ENCODE results near the gene CHMP3. TPM values are rescaled to one million over a fixed set of nuclear protein-coding genes. Genes with fewer than 3 reads are reported as not detected.

Gene CHMP3
- polyA plus RNA-seq, 1 donor: 138 TPM

DNA sequence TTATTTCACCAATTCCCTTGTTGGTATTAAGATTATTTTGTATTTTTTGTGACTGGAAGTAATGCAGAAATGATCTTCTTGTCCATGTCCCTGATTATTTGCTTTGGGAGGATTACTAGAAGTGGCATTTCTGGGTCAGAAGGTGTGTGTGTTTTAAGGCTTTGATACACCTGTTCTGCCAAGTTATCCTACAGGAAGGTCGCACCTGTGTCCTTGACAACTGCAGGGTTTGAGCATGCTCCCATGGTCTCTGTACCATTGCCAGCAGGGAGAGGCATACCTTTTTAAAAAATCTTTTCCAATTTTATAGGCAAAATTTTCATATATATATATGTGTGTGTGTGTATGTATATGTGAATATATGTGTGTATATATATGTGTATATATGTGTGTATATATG, 92.4 kb downstream of the CHMP3 start:
- no peak for DNase-seq

GRCh38 chr2:86468162-86469033, 94.8 kb downstream of the CHMP3 start:
- no peak for DNase-seq

DNA sequence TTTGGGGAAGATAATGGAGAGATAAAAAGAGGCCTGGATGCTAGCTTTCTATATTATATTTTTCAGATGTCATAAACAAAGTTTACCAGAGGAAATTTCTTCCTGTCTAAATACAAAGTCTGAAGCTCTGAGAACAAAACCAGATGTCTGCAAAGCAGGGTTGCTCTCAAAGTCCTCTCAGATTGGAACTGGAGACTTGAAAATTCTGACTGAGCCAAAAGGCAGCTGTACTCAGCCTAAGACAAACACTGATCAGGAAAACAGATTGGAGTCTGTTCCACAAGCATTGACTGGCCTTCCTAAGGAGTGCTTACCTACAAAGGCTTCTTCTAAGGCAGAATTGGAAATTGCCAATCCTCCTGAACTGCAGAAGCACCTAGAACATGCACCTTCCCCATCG, 96.9 kb downstream of the CHMP3 start:
- no peak for DNase-seq

DNA sequence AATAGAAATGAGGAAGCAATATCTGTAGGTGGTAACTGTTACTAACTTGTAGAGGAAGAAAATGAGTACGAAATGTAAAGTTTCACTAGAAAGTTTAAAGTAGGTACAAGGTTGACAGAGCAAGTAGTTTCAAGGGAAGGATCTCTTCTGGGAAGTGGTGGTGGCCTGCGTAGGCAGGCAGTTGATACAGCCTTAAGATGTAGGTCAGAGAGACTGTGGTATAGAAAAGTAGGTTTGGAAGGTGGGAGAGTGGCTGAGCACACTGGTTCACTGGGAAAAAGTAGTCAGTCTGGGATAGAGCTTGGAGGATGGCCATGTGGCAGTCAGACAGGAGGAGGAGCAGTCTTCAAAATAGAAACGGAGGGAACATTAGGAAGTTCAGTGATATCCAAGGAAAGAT, 98.6 kb downstream of the CHMP3 start:
- DNase-seq: no peak

DNA sequence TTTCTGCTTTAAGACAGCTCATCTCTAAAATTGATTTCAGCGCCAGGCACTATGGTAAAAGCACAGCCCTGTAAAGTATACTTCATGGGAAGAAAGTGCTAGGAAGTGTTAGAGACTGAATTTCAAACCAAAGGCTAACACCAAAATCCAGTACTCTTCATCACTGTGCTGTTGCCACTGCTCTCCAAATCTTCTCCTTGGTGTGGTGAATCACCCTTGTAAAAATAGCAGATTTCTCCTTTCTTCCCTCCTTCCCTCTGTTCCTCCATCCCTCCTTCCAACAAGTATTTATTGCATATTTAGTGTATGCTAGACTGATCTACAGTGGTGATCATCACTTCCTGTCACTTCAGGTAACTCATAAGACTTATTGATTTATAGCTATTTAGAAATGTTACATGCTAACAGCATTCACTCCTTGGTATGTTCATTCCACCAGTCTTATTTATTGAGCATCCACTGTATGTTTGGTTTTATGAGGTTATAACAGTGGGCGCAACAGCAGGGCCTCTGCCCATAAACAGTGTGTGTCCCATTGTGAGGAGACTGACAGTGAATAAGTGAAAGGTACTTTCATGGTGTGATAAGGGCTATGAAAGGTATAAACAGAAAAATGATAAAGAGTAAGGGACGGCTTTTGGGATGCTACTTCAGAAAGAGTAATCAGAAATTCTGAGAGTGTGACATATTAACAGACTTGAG, 102.0 kb downstream of the CHMP3 start:
- no peak for DNase-seq

GRCh38 chr2:86455181-86455580, 108.1 kb downstream of the CHMP3 start:
- DNase-seq: no peak

GRCh38 chr2:86454238-86454637, 109.0 kb downstream of the CHMP3 start:
- DNase-seq: no peak

- DNase-seq: peak; percentile 6
Observed at GRCh38 chr2:86453836-86454235, 109.4 kb downstream of the CHMP3 start.

Other genes with a start within 250 kb of the CHMP3 start
- gene REEP1, start 225.8 kb downstream of the CHMP3 start, polyA plus RNA-seq (ENCODE audit: insufficient read length): 3.5 TPM
- 70.1 TPM for gene KDM3A, start 122.1 kb downstream of the CHMP3 start, polyA plus RNA-seq (ENCODE audit: insufficient read length)
- 39.8 TPM for gene RNF103, start 60.4 kb upstream of the CHMP3 start, polyA plus RNA-seq (ENCODE audit: insufficient read length)
- gene RMND5A, start 156.8 kb upstream of the CHMP3 start, polyA plus RNA-seq (ENCODE audit: insufficient read length): 69.4 TPM
- 0.25 TPM for gene CD8A, start 227.5 kb upstream of the CHMP3 start, polyA plus RNA-seq (ENCODE audit: insufficient read length)

Measured in left kidney (tissue), 2 donors.